DND-41 (cell line): Measurements from ENCODE around the gene MRPL24.

Experiments
- CTCF ChIP-seq: IDR thresholded peaks from 2 replicates; pipeline ENCODE4 v1.5.1; 2012; ENCODE audit warnings: borderline replicate concordance, low read length, moderate library complexity, mild to moderate bottlenecking; ENCODE audit not compliant: poor library complexity, severe bottlenecking; ENCODE audit errors: extremely low read depth
- EZH2 ChIP-seq: IDR thresholded peaks from 3 replicates; pipeline ENCODE4 v1.6.1; 2012; ENCODE audit warnings: borderline replicate concordance, low read depth, mild to moderate bottlenecking, moderate library complexity, low read length, inconsistent platforms; ENCODE audit not compliant: severe bottlenecking

- TF ChIP-seq CTCF (no peak), EZH2 (no peak)
Measured at GRCh38 chr1:156786640-156787039, 45.8 kb upstream of the MRPL24 start.
